Ovary (tissue), 3 donors: ENCODE results near the gene ASB5.

Experiments
- POLR2A ChIP-seq: fragments of 450-650 bp; IDR thresholded peaks from one replicate; pipeline ENCODE4 v1.6.1; 2017; ENCODE audit warnings: antibody characterized with exemption, mild to moderate bottlenecking, moderate library complexity
- TF ChIP-seq, protein P1 (sequence below), 3 donors: fragments of 450-650 bp in 2 of 3; fragments of 200-600 bp in 1 of 3; IDR thresholded peaks; one replicate each; pipeline versions ENCODE4 v1.5.1 to v1.8.0; 2016 to 2022; ENCODE audit warnings: antibody characterized with exemption in 3 of 3, mild to moderate bottlenecking in 1 of 3
- donor health status: DM: no; HTN: no; CAD: no.

DNA sequence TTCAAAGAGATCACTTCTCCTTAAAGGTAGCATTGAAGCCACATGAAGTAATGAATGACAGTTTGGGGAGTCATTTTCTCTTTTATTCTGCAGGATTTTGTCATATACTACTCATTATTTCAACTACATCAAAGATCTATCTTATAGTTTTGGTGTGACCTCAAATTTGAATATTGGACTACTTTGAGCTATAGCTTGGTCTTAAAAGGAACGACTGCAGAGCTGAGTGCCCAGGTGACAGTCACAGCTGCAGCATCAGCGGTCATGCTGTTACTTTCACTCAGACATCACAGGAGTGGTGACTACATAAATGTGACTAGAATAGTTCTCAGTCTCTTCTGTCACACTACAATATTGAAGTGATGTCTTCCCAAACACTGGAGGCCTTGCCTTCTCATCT, 40.0 kb upstream of the ASB5 start:
- TF ChIP-seq, protein P1, sequence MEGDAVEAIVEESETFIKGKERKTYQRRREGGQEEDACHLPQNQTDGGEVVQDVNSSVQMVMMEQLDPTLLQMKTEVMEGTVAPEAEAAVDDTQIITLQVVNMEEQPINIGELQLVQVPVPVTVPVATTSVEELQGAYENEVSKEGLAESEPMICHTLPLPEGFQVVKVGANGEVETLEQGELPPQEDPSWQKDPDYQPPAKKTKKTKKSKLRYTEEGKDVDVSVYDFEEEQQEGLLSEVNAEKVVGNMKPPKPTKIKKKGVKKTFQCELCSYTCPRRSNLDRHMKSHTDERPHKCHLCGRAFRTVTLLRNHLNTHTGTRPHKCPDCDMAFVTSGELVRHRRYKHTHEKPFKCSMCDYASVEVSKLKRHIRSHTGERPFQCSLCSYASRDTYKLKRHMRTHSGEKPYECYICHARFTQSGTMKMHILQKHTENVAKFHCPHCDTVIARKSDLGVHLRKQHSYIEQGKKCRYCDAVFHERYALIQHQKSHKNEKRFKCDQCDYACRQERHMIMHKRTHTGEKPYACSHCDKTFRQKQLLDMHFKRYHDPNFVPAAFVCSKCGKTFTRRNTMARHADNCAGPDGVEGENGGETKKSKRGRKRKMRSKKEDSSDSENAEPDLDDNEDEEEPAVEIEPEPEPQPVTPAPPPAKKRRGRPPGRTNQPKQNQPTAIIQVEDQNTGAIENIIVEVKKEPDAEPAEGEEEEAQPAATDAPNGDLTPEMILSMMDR (IDR thresholded peaks at IDR 0.05), result no peak
- TF ChIP-seq POLR2A, result no peak
